AG09309 (cell line): ENCODE measurements around the gene LRRC7.

Experiments used
- DNase-seq: peaks from one replicate; pipeline ENCODE4 v3.0.0-alpha.2; 2010; ENCODE audit warnings: low read depth
- H3K4me3 ChIP-seq: 2 replicates; pipeline ENCODE4 v1.5.1; 2011; ENCODE audit warnings: mild to moderate bottlenecking, low read depth, low read length, moderate library complexity; ENCODE audit not compliant: control insufficient read depth
- TF ChIP-seq, protein P1 (sequence below): IDR thresholded peaks from 2 replicates; pipeline ENCODE4 v1.5.1; 2011; ENCODE audit warnings: mild to moderate bottlenecking, low read depth, low read length, inconsistent platforms; ENCODE audit not compliant: insufficient read depth, control insufficient read depth; ENCODE audit errors: missing control alignments

LRRC7 gene

DNA sequence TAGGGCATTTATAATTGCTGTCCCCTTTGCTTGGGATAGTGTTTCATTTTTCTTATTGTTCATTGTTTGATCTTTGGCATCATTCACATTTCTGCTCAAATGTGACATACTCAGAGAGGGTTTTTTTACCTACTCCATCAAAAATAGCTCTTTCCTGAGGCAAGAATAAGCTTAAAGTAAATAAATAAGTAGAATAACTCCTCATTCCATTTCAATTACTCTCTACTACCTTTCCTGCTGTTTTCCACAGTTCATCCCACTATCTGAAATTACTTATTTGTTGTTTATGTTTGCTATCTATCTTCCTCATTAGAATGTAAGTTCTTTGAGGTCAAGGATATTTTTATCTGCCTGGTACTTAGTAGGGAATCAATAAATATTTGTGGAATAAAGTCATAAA lies 517.8 kb downstream of the LRRC7 start:
- H3K4me3 ChIP-seq = no peak overlapping the region
- TF ChIP-seq, protein P1, sequence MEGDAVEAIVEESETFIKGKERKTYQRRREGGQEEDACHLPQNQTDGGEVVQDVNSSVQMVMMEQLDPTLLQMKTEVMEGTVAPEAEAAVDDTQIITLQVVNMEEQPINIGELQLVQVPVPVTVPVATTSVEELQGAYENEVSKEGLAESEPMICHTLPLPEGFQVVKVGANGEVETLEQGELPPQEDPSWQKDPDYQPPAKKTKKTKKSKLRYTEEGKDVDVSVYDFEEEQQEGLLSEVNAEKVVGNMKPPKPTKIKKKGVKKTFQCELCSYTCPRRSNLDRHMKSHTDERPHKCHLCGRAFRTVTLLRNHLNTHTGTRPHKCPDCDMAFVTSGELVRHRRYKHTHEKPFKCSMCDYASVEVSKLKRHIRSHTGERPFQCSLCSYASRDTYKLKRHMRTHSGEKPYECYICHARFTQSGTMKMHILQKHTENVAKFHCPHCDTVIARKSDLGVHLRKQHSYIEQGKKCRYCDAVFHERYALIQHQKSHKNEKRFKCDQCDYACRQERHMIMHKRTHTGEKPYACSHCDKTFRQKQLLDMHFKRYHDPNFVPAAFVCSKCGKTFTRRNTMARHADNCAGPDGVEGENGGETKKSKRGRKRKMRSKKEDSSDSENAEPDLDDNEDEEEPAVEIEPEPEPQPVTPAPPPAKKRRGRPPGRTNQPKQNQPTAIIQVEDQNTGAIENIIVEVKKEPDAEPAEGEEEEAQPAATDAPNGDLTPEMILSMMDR = no peak
- DNase-seq = no peak

DNA sequence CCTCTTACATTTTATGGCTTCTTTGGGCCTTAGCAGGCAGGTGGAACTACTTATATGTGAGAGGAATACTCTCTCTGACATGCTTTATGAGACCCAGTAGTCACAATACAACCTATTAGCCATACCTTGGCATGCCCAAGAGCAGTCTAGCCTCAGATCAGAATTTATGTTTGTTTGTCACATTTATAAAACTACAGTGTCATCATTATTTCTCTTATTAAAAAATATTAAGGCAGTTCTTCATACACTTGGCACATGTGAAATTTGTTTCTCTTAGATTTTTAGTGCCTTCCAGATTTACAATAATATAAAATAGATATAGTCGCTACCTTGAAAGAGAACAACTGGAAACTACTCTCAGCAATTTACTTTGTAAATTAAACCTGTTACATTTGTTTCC lies 519.2 kb downstream of the LRRC7 start:
- DNase-seq = no peak
- TF ChIP-seq, protein P1 = no peak

DNA sequence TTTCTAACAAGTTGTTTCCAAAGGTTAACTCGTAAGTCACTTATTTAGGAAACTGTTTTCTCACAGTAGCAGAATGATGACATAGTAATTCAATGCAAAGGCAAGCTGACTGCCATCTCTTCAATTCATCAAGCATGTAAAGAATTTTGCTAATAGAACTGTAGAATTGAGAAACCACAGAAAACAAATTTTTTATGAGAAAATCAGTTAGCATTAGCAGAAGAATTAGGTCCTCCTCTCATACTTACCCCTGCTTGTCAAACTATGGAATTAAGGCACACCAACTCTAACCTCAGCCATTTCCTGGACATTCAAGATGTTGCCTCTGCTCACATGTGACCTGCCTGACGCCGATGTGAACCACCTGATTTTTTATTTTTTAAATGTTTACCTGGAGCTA lies 522.4 kb downstream of the LRRC7 start:
- TF ChIP-seq, protein P1 = no peak
- DNase-seq = no peak
- no peak overlapping the region for H3K4me3 ChIP-seq

More for the DNA sequence above, 519.2 kb downstream of the LRRC7 start:
- H3K4me3 ChIP-seq = no peak overlapping the region

DNA sequence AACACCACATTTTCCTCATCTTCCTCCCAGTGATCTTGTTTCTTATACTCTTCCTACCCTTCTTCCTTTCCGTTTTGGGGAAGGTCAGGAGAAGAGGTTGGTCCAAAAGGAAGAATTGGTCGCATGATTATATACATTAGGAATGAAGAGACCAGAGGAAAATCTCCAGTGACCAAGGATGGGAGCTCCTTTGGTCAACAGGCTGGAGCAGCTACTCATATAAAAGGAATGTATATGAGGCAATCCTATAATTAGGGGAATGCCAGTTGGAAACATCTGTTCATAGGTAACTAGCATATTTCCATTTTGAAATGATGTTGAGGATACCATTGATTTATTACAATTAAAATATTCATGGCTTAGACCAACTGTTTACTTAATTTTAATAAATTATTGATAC lies 523.2 kb downstream of the LRRC7 start:
- DNase-seq = peak; percentile 20

DNA sequence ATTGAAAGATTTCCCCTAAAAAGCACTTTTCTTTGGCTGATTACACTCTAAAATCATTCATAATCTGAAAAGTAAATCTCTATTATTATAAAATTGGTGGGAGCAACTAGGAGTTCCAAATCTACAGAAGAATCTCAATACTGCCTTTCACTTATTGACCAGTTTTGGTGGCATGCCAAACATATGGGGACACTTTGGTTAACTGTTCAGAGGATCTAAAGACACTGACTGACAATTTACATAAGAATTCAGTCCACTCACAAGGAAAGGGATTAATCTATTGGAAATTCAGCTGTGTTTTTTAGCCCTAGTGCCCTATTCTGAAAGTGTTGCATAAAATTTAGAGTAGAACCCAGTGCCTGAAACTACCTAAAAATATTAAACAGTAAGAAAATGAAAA lies 524.1 kb downstream of the LRRC7 start:
- TF ChIP-seq, protein P1 = no peak
- DNase-seq = no peak
- no peak overlapping the region for H3K4me3 ChIP-seq

More for the DNA sequence above, 523.2 kb downstream of the LRRC7 start:
- TF ChIP-seq, protein P1 = no peak
- H3K4me3 ChIP-seq = no peak overlapping the region

DNA sequence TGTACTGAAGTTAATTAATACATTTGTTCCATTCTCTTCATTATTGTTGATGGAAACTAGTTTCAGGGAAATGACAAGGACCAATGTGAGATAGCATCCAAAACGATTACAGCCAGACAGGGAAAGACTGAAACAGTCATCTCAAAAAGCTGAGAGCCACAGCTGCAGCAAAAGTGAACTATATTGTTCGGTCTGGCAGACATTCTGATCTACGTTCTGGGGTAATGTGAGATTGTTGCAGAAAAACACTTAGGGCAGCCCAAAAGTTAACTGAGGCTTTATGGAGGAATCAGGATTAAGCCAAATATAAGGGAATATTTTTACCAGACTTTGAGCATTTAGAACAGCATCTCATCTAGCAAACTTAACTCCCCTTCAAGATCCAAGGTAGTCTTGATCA lies 524.8 kb downstream of the LRRC7 start:
- no peak overlapping the region for H3K4me3 ChIP-seq
- DNase-seq = no peak
- TF ChIP-seq, protein P1 = no peak

DNA sequence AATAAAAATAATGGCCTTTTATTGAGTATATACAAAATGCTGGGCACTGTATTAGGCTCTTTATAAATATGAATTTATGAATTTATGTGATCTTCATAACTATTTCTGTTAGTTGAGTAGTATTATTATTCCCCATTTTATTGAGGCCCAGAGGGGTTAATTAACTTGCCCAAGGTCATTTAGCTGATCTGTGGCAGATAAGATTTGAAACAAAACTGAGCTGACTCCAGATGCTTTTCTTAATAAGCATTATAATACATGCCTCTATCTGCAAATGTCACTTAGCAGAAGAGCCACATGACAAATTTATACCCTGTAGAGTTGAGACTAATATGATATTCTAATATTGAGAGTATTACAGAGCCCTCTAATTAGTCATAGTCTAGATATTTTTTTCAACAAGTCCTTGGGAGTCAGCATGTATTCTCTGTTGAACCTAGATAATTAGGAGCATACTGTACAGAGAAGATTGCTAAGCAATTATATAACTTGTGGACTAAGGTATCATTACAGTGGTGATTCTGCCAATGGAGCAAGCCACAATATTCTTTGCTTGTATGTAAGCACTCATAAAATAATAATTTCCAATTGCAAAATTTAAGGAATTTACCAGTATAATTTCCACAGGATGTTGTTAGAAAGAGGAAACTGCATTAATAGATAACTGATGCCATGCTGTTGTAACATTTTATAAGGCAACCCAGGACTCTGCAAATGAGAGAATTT lies 525.7 kb downstream of the LRRC7 start:
- DNase-seq = peak; percentile 54

More for the DNA sequence above, 525.7 kb downstream of the LRRC7 start:
- no peak overlapping the region for H3K4me3 ChIP-seq
- TF ChIP-seq, protein P1 = no peak
